Astrocyte of the cerebellum (primary cell): ENCODE results near the gene FCF1.

Source experiments
- DNase-seq: peaks from one replicate; pipeline ENCODE4 v3.0.0-alpha.2; 2011; ENCODE audit warnings: low read depth
- H3K4me3 ChIP-seq: 2 replicates; pipeline ENCODE4 v1.5.1; 2011; ENCODE audit warnings: mild to moderate bottlenecking, low read depth, low read length, moderate library complexity
- CTCF ChIP-seq: IDR thresholded peaks from 2 replicates; pipeline ENCODE4 v1.5.1; 2012; ENCODE audit warnings: low read length, low read depth, moderate library complexity, mild to moderate bottlenecking; ENCODE audit errors: missing control alignments
- in situ Hi-C: cut with HindIII; loops from 2 replicates; pipeline ENCODE4 v1.10.0; 2017; ENCODE audit warnings: low sequenced_read_pairs

The FCF1 gene

GRCh38 chr14:74670726-74671411 is 42.1 kb upstream of the FCF1 start:
- TF ChIP-seq CTCF = no peak
- DNase-seq = peak; percentile 36
- no peak overlapping the region for H3K4me3 ChIP-seq
- in situ Hi-C loops = no loop called here

GRCh38 chr14:74671789-74672188 is 41.2 kb upstream of the FCF1 start:
- in situ Hi-C loops = no loop called here
- TF ChIP-seq CTCF = no peak
- H3K4me3 ChIP-seq = no peak overlapping the region
- DNase-seq = peak; percentile 83

GRCh38 chr14:74673768-74674167 is 39.2 kb upstream of the FCF1 start:
- no peak for TF ChIP-seq CTCF
- no peak for DNase-seq
- no peak overlapping the region for H3K4me3 ChIP-seq
- in situ Hi-C loops = no loop called here

- no peak for DNase-seq
- in situ Hi-C loops = no loop called here
- no peak for TF ChIP-seq CTCF
- no peak overlapping the region for H3K4me3 ChIP-seq
These were observed 37.7 kb upstream of the FCF1 start for GRCh38 chr14:74675219-74675618.

GRCh38 chr14:74682169-74682952 is 30.6 kb upstream of the FCF1 start:
- in situ Hi-C loops = loop anchor here (5.0 kb wide), 1 partner anchor 80 kb away; no protein-coding TSS in a partner anchor
- TF ChIP-seq CTCF = no peak
- no peak for DNase-seq
- H3K4me3 ChIP-seq = no peak overlapping the region

- H3K4me3 ChIP-seq = no peak overlapping the region
- TF ChIP-seq CTCF = no peak
- in situ Hi-C loops = loop anchor here (5.0 kb wide), 1 partner anchor 81 kb away; no protein-coding TSS in a partner anchor
- no peak for DNase-seq
These were observed 29.5 kb upstream of the FCF1 start for GRCh38 chr14:74683406-74683805.
